ENCODE data around the gene ADPRHL1.
"Not testable (repeated sequence)": the region's sequence is repeated elsewhere in the genome, so short reads cannot be mapped to it uniquely, and the experiment has no call there.

GRCh38 chr13:113371701-113372100, 81.6 kb downstream of the ADPRHL1 start:
- not testable (repeated sequence) for TF ChIP-seq CTCF (conservative IDR thresholded peaks at IDR 0.05 in 1 of 2, IDR thresholded peaks at IDR 0.05 in 1 of 2; ENCODE audit: low read depth in 1 of 2, low read length in 2 of 2); EZH2 (IDR thresholded peaks at IDR 0.05; ENCODE audit: low read length, missing control alignments)

All from fibroblast of lung (primary cell).